ENCODE measurements around the gene FBXL13. TPM values are rescaled to one million over a fixed set of nuclear protein-coding genes. Genes with fewer than 3 reads are reported as not detected.

The FBXL13 gene
- total RNA-seq, 1 donor from 2014 or later = 0.45 TPM

- no peaks in the 10 kb centered on the region for H3K36me3 Mint-ChIP-seq (ENCODE audit: low read depth)
- H3K27ac Mint-ChIP-seq (ENCODE audit: unreplicated experiment) = peak overlapping the region; percentile 76
- TF ChIP-seq CTCF (IDR thresholded peaks at IDR 0.05) = no peak
- H3K27me3 Mint-ChIP-seq (ENCODE audit: low read depth) = no peaks in the 10 kb centered on the region
- no peak for DNase-seq (ENCODE audit: low spot score)
- H3K9me3 Mint-ChIP-seq (ENCODE audit: low read depth) = no peaks in the 10 kb centered on the region
- H3K4me3 Mint-ChIP-seq (ENCODE audit: unreplicated experiment) = no peak overlapping the region
- H3K4me1 Mint-ChIP-seq (ENCODE audit: low read depth) = peaks cover 48% of the 10 kb centered on the region
Observed at GRCh38 chr7:102917436-102918353, 156.9 kb downstream of the FBXL13 start.

GRCh38 chr7:102916881-102917280 lies 157.7 kb downstream of the FBXL13 start:
- Mint-ChIP-seq H3K4me3 (ENCODE audit: unreplicated experiment) (no peak overlapping the region), H3K4me1 (ENCODE audit: low read depth) (peaks cover 55% of the 10 kb centered on the region), H3K27me3 (ENCODE audit: low read depth) (no peaks in the 10 kb centered on the region), H3K36me3 (ENCODE audit: low read depth) (no peaks in the 10 kb centered on the region), H3K9me3 (ENCODE audit: low read depth) (no peaks in the 10 kb centered on the region), H3K27ac (ENCODE audit: unreplicated experiment) (peak overlapping the region; percentile 76)
- TF ChIP-seq CTCF (IDR thresholded peaks at IDR 0.05) = no peak
- DNase-seq (ENCODE audit: low spot score) = no peak

GRCh38 chr7:102916426-102916825 lies 158.2 kb downstream of the FBXL13 start:
- peaks cover 55% of the 10 kb centered on the region for H3K4me1 Mint-ChIP-seq (ENCODE audit: low read depth)
- no peak for TF ChIP-seq CTCF (IDR thresholded peaks at IDR 0.05)
- DNase-seq (ENCODE audit: low spot score) = no peak
- no peak overlapping the region for H3K4me3 Mint-ChIP-seq (ENCODE audit: unreplicated experiment)
- no peaks in the 10 kb centered on the region for H3K9me3 Mint-ChIP-seq (ENCODE audit: low read depth)
- no peaks in the 10 kb centered on the region for H3K36me3 Mint-ChIP-seq (ENCODE audit: low read depth)
- peak overlapping the region; percentile 76 for H3K27ac Mint-ChIP-seq (ENCODE audit: unreplicated experiment)
- no peaks in the 10 kb centered on the region for H3K27me3 Mint-ChIP-seq (ENCODE audit: low read depth)

GRCh38 chr7:102914585-102914984 lies 160.0 kb downstream of the FBXL13 start:
- H3K4me3 Mint-ChIP-seq (ENCODE audit: unreplicated experiment) = peak overlapping the region; percentile 72
- H3K9me3 Mint-ChIP-seq (ENCODE audit: low read depth) = no peaks in the 10 kb centered on the region
- peaks cover 55% of the 10 kb centered on the region for H3K4me1 Mint-ChIP-seq (ENCODE audit: low read depth)
- DNase-seq (ENCODE audit: low spot score) = no peak
- peak overlapping the region; percentile 45 for H3K27ac Mint-ChIP-seq (ENCODE audit: unreplicated experiment)
- H3K36me3 Mint-ChIP-seq (ENCODE audit: low read depth) = no peaks in the 10 kb centered on the region
- H3K27me3 Mint-ChIP-seq (ENCODE audit: low read depth) = no peaks in the 10 kb centered on the region
- no peak for TF ChIP-seq CTCF (IDR thresholded peaks at IDR 0.05)

GRCh38 chr7:102913826-102914225 lies 160.8 kb downstream of the FBXL13 start:
- peak overlapping the region; percentile 72 for H3K4me3 Mint-ChIP-seq (ENCODE audit: unreplicated experiment)
- peak overlapping the region; percentile 91 for H3K27ac Mint-ChIP-seq (ENCODE audit: unreplicated experiment)

More at GRCh38 chr7:102913826-102914225, 160.8 kb downstream of the FBXL13 start:
- no peak for DNase-seq (ENCODE audit: low spot score)
- Mint-ChIP-seq H3K36me3 (ENCODE audit: low read depth) (no peaks in the 10 kb centered on the region), H3K27me3 (ENCODE audit: low read depth) (no peaks in the 10 kb centered on the region), H3K9me3 (ENCODE audit: low read depth) (no peaks in the 10 kb centered on the region), H3K4me1 (ENCODE audit: low read depth) (peaks cover 50% of the 10 kb centered on the region)
- no peak for TF ChIP-seq CTCF (IDR thresholded peaks at IDR 0.05)

Data from chondrocyte (in vitro differentiated cells).